Right atrium auricular region (tissue), 2 donors: ENCODE measurements around the gene BACH2. TPM values are rescaled to one million over a fixed set of nuclear protein-coding genes. Genes with fewer than 3 reads are reported as not detected.
A peak's percentile ranks its signal among the peaks of the same experiment; 100 is the strongest.

Experiments used
- DNase-seq: peaks from one replicate; pipeline ENCODE4 v3.0.0-alpha.2; 2019; ENCODE audit warnings: low spot score
- H3K27ac ChIP-seq, 2 donors: fragments of 200-600 bp; sonication (generic); 1 replicate in 1 of 2; 2 replicates in 1 of 2; pipeline ENCODE4 v1.5.1; 2016 to 2019
- H3K27me3 ChIP-seq, 2 donors: fragments of 200-600 bp; sonication (generic); one replicate each; pipeline versions ENCODE4 v1.5.1 to v1.6.0; 2017 to 2019
- H3K36me3 ChIP-seq: fragments of 200-600 bp; sonication (generic); one replicate; pipeline ENCODE4 v1.5.1; 2016
- H3K4me1 ChIP-seq, 2 donors: fragments of 200-600 bp; sonication (generic); one replicate each; pipeline versions ENCODE4 v1.5.1 to v1.6.0; 2017 to 2019
- H3K4me3 ChIP-seq, 2 donors: fragments of 200-600 bp; sonication (generic); 1 replicate in 1 of 2; 2 replicates in 1 of 2; pipeline ENCODE4 v1.5.1; 2017 to 2019; ENCODE audit warnings: mild to moderate bottlenecking in 1 of 2, moderate library complexity in 1 of 2
- H3K9me3 ChIP-seq, 2 donors: fragments of 200-600 bp; sonication (generic); one replicate each; pipeline ENCODE4 v1.5.1; 2019
- CTCF ChIP-seq, 2 donors: fragments of 200-600 bp; sonication (generic); IDR thresholded peaks; one replicate each; pipeline ENCODE4 v1.5.1; 2019; ENCODE audit warnings: antibody characterized with exemption in 2 of 2
- total RNA-seq, 2 donors: library from RNA; depleted of rRNA; stranded (reverse); fragments of >200 nt; gene quantifications; one replicate each; pipeline ENCODE4 v1.1.0, GENCODE V29; 2016

Gene BACH2
- total RNA-seq, 2 donors from 2014 or later = 0.82 to 2.2 TPM

GRCh38 chr6:89987830-89988229 lies 308.8 kb downstream of the BACH2 start:
- no peak for TF ChIP-seq CTCF (IDR thresholded peaks at IDR 0.05)
- no peak for DNase-seq
- H3K9me3 ChIP-seq = no peaks in the 10 kb centered on the region
- peaks cover 0 to 25% of the 10 kb centered on the region in 2 donors for H3K4me1 ChIP-seq
- no peaks in the 10 kb centered on the region for H3K27me3 ChIP-seq
- H3K27ac ChIP-seq = no peak overlapping the region
- no peaks in the 10 kb centered on the region for H3K36me3 ChIP-seq
- H3K4me3 ChIP-seq = no peak overlapping the region

- no peak for DNase-seq
- H3K4me1 ChIP-seq = peaks cover 0 to 25% of the 10 kb centered on the region in 2 donors
- no peaks in the 10 kb centered on the region for H3K27me3 ChIP-seq
- H3K27ac ChIP-seq = no peak overlapping the region
- no peaks in the 10 kb centered on the region for H3K36me3 ChIP-seq
- H3K9me3 ChIP-seq = no peaks in the 10 kb centered on the region
- TF ChIP-seq CTCF (IDR thresholded peaks at IDR 0.05) = no peak
- no peak overlapping the region for H3K4me3 ChIP-seq
Measured at GRCh38 chr6:89987140-89987539, 309.5 kb downstream of the BACH2 start.

GRCh38 chr6:89986650-89987074 lies 310.0 kb downstream of the BACH2 start:
- no peaks in the 10 kb centered on the region for H3K9me3 ChIP-seq
- H3K4me1 ChIP-seq = peaks cover 0 to 25% of the 10 kb centered on the region in 2 donors
- no peak for TF ChIP-seq CTCF (IDR thresholded peaks at IDR 0.05)
- no peaks in the 10 kb centered on the region for H3K27me3 ChIP-seq
- no peaks in the 10 kb centered on the region for H3K36me3 ChIP-seq
- H3K4me3 ChIP-seq = no peak overlapping the region
- H3K27ac ChIP-seq = peak overlapping the region in 1 of 2 donors; percentile 62
- no peak for DNase-seq

- Histone ChIP-seq H3K4me1 (peaks cover 0 to 25% of the 10 kb centered on the region in 2 donors), H3K27me3 (no peaks in the 10 kb centered on the region), H3K36me3 (no peaks in the 10 kb centered on the region), H3K4me3 (no peak overlapping the region), H3K9me3 (no peaks in the 10 kb centered on the region), H3K27ac (peak overlapping the region; percentile 62 to 71)
- DNase-seq = no peak
- no peak for TF ChIP-seq CTCF (IDR thresholded peaks at IDR 0.05)
Measured at GRCh38 chr6:89985751-89986493, 310.7 kb downstream of the BACH2 start.

GRCh38 chr6:89984926-89985750 lies 311.5 kb downstream of the BACH2 start:
- no peaks in the 10 kb centered on the region for H3K9me3 ChIP-seq
- peak; percentile 63 for DNase-seq
- H3K4me3 ChIP-seq = no peak overlapping the region
- peak overlapping the region; percentile 62 to 71 for H3K27ac ChIP-seq
- TF ChIP-seq CTCF (IDR thresholded peaks at IDR 0.05) = no peak
- peaks cover 0 to 25% of the 10 kb centered on the region in 2 donors for H3K4me1 ChIP-seq
- no peaks in the 10 kb centered on the region for H3K36me3 ChIP-seq
- H3K27me3 ChIP-seq = no peaks in the 10 kb centered on the region
